CD4-positive, alpha-beta T cell (primary cell): ENCODE data around the gene PML. TPM values are rescaled to one million over a fixed set of nuclear protein-coding genes. Genes with fewer than 3 reads are reported as not detected.
"Not testable (repeated sequence)": the region's sequence is repeated elsewhere in the genome, so short reads cannot be mapped to it uniquely, and the experiment has no call there.

ENCODE experiments used
- ATAC-seq: fragments of 200-7000 bp; cut with Tn5 transposase; one replicate; pipeline ENCODE4 v1.10.0; 2022; ENCODE audit warnings: mild to moderate bottlenecking; ENCODE audit not compliant: poor library complexity
- CTCF ChIA-PET: fragments of 350-600 bp; sonication (Branson Sonifier 250); formaldehyde crosslinking; loops from one replicate; lab custom pipeline; 2021; ENCODE audit warnings: antibody characterized with exemption, inconsistent platforms; lab: Charles Lee
- POLR2A ChIA-PET: fragments of 350-600 bp; sonication (Branson Sonifier 250); formaldehyde crosslinking; loops from one replicate; lab custom pipeline; 2021; ENCODE audit warnings: antibody characterized with exemption, inconsistent platforms; lab: Charles Lee
- DNase-seq, 14 experiments: peaks; one replicate each; pipeline ENCODE4 v3.0.0-alpha.2; 2013 to 2020; ENCODE audit warnings: mixed read lengths in 2 of 14
- H3K27ac ChIP-seq, 2 donors: one replicate each; pipeline versions ENCODE4 v1.5.1 to v1.7.0; 2013; ENCODE audit warnings: low read length in 2 of 2, low read depth in 1 of 2, mild to moderate bottlenecking in 1 of 2
- H3K27me3 ChIP-seq, 2 experiments: 1 replicate in 1 of 2; 2 replicates in 1 of 2; pipeline versions ENCODE4 v1.6.1 to v1.7.0; 2013; ENCODE audit warnings: low read length in 2 of 2, control low read depth in 1 of 2, mild to moderate bottlenecking in 1 of 2, moderate library complexity in 1 of 2; ENCODE audit not compliant: insufficient read depth in 2 of 2, control insufficient read depth in 1 of 2
- H3K36me3 ChIP-seq: one replicate; pipeline ENCODE4 v1.6.1; 2013; ENCODE audit warnings: low read length, control low read depth; ENCODE audit not compliant: insufficient read depth
- H3K4me1 ChIP-seq: one replicate; pipeline ENCODE4 v1.6.1; 2013; ENCODE audit warnings: low read length, control low read depth; ENCODE audit not compliant: insufficient read depth
- H3K4me3 ChIP-seq: one replicate; pipeline ENCODE4 v1.5.1; 2013; ENCODE audit warnings: mild to moderate bottlenecking, low read length, moderate library complexity
- H3K9me3 ChIP-seq, 2 experiments: 1 replicate in 1 of 2; 2 replicates in 1 of 2; pipeline versions ENCODE4 v1.6.1 to v1.7.0; 2013; ENCODE audit warnings: low read length in 2 of 2, mild to moderate bottlenecking in 2 of 2, control low read depth in 1 of 2, moderate library complexity in 1 of 2; ENCODE audit not compliant: control insufficient read depth in 1 of 2, insufficient read depth in 1 of 2
- H3K27ac Mint-ChIP-seq: one replicate; pipeline ENCODE4 v1.8.0; 2020; ENCODE audit warnings: mixed read lengths
- H3K27me3 Mint-ChIP-seq: one replicate; pipeline ENCODE4 v1.8.0; 2021; ENCODE audit warnings: mixed read lengths
- H3K36me3 Mint-ChIP-seq: one replicate; pipeline ENCODE4 v1.8.0; 2021; ENCODE audit warnings: low read depth, mixed read lengths
- H3K4me1 Mint-ChIP-seq: one replicate; pipeline ENCODE4 v1.8.0; 2021; ENCODE audit warnings: low read depth, mixed read lengths
- H3K4me3 Mint-ChIP-seq: one replicate; pipeline ENCODE4 v1.8.0; 2020; ENCODE audit warnings: mild to moderate bottlenecking, mixed read lengths
- H3K9me3 Mint-ChIP-seq: one replicate; pipeline ENCODE4 v1.8.0; 2020; ENCODE audit warnings: mixed read lengths
- intact Hi-C, 2 experiments: fragments of 100-400 bp; cut with DNase I in 1 of 2; cut with micrococcal nuclease in 1 of 2; formaldehyde crosslinking; loops; one replicate each; pipeline versions ENCODE4 v1.15.1 to v1.9.0; 2023 to 2025; cut with DNase I, micrococcal nuclease
- total RNA-seq, 174 experiments: library from RNA in 2 of 174; stranded (reverse) in 2 of 174; gene quantifications; one replicate each; pipeline ENCODE4 v1.2.3 and lab custom pipeline; 2021 to 2026
- TF ChIP-seq, protein P1 (sequence below): fragments of 200-600 bp; IDR thresholded peaks from one replicate; pipeline ENCODE4 v1.8.0; 2022; ENCODE audit warnings: antibody characterized with exemption, mild to moderate bottlenecking

Gene PML
- total RNA-seq, 2 experiments from 2014 or later = 39.2 to 42.9 TPM

DNA sequence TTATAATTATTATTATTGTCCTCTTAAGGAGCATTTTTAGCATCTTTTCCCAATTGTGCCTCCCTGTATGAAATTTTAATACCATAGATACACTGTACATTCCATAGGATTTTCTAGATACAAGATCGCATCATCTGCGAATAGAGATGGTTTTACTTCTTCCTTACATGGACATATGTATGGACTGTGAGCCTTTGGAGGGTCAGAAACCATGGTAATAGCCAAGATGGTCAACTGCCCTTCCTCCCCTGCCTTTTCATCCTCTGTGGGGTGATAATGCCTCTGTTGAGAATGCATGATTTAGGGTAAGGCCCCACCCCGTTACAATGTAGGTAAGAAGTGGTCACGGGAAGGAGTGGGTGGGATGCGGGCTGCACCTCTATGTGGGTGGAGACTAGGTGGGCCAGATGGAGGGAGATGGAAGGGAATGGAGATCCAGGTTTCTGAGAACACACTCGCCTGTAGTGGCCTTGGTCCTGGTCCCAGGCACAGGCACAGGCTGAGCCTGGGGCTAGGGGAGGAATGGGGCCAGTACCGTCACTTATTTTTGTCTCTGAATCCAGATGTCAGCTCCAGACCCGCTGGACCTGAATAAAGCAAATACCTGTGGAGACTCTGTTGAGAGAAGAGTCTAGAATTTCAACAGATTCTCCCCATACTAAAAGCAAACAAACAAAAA lies 56.2 kb downstream of the PML start:
- intact Hi-C loops = loop anchor here (10.0 kb wide), 2 partner anchors 76 to 274 kb away; no protein-coding TSS in a partner anchor
- Mint-ChIP-seq H3K9me3 (no peaks in the 10 kb centered on the region), H3K4me3 (no peak overlapping the region), H3K36me3 (peaks cover 3% of the 10 kb centered on the region), H3K27me3 (no peaks in the 10 kb centered on the region), H3K4me1 (peaks cover 25% of the 10 kb centered on the region), H3K27ac (no peak overlapping the region)
- no peak for ATAC-seq
- Histone ChIP-seq H3K27ac (no peak overlapping the region), H3K4me3 (no peak overlapping the region), H3K27me3 (no peaks in the 10 kb centered on the region), H3K36me3 (no peaks in the 10 kb centered on the region), H3K9me3 (no peaks in the 10 kb centered on the region), H3K4me1 (peaks cover 19% of the 10 kb centered on the region)
- CTCF ChIA-PET = no interaction called here
- TF ChIP-seq, protein P1, sequence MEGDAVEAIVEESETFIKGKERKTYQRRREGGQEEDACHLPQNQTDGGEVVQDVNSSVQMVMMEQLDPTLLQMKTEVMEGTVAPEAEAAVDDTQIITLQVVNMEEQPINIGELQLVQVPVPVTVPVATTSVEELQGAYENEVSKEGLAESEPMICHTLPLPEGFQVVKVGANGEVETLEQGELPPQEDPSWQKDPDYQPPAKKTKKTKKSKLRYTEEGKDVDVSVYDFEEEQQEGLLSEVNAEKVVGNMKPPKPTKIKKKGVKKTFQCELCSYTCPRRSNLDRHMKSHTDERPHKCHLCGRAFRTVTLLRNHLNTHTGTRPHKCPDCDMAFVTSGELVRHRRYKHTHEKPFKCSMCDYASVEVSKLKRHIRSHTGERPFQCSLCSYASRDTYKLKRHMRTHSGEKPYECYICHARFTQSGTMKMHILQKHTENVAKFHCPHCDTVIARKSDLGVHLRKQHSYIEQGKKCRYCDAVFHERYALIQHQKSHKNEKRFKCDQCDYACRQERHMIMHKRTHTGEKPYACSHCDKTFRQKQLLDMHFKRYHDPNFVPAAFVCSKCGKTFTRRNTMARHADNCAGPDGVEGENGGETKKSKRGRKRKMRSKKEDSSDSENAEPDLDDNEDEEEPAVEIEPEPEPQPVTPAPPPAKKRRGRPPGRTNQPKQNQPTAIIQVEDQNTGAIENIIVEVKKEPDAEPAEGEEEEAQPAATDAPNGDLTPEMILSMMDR = no peak
- POLR2A ChIA-PET = no interaction called here
- DNase-seq = no peak

DNA sequence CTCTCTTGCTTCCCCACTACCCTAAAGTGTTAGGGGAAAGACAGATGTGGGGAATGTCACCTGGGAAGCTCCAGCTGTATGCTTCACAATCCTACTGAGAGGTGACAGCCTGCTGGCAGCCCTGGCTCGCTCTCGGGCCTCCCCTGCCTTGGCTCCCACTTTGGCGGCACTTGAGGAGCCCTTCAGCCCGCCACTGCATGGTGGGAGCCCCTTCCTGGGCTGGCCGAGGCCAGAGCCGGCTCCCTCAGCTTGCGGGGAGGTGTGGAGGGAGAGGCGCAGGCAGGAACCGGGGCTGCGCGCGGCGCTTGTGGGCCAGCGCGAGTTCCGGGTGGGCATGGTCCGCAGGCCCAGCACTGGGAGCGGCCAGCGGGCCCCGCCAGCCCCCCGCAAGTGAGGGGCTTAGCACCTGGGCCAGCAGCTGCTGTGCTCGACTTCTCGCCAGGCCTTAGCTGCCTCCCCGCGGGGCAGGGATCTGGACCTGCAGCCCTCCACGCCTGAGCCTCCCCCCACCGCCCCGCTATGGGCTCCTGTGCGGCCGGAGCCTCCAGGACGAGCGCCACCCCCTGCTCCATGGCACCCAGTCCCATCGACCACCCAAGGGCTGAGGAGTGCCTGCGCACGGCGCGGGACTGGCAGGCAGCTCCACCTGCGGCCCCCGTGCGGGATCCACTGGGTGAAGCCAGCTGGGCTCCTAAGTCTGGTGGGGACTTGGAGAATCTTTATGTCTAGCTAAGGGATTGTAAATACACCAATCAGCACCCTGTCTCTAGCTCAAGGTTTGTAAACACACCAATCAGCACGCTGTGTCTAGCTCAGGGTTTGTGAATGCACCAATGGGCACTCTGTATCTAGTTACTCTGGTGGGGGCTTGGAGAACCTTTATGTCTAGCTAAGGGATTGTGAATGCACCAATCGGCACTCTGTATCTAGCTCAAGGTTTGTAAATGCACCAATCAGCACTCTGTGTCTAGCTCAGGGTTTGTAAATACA lies 58.0 kb downstream of the PML start:
- H3K4me3 Mint-ChIP-seq, POLR2A ChIA-PET, CTCF ChIA-PET, H3K9me3 Mint-ChIP-seq, H3K27me3 Mint-ChIP-seq, H3K27ac Mint-ChIP-seq, ATAC-seq, H3K9me3 ChIP-seq, H3K27me3 ChIP-seq, DNase-seq, H3K36me3 Mint-ChIP-seq, H3K4me3 ChIP-seq, H3K27ac ChIP-seq, H3K36me3 ChIP-seq: not testable (repeated sequence)
- peaks cover 16% of the 10 kb centered on the region for H3K4me1 ChIP-seq
- intact Hi-C loops = loop anchor here (10.0 kb wide), 2 partner anchors 78 to 272 kb away; no protein-coding TSS in a partner anchor
- peaks cover 25% of the 10 kb centered on the region for H3K4me1 Mint-ChIP-seq

DNA sequence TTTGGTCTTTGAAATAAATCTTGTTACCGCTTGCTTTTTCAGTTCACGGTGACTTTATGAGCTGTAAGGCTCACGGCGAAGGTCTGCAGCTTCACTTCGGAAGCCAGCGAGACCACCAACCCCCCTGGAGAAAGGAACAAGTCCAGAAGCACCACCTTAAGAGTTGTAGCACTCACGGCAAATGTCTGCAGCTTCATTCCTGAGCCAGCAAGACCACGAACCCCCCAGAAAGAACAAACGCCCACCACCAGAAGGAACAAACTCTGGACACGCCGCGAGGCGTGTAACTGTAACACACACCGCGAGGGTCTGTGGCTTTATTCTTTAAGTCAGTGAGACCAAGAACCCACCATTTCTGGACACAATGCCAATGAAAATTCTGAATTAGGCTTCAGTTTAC lies 59.0 kb downstream of the PML start:
- no peak overlapping the region for H3K27ac ChIP-seq
- no peaks in the 10 kb centered on the region for H3K27me3 ChIP-seq
- Mint-ChIP-seq H3K9me3 (no peaks in the 10 kb centered on the region), H3K27me3 (no peaks in the 10 kb centered on the region), H3K27ac (no peak overlapping the region), H3K4me1 (peaks cover 16% of the 10 kb centered on the region), H3K36me3 (peaks cover 6% of the 10 kb centered on the region), H3K4me3 (no peak overlapping the region)
- TF ChIP-seq, protein P1 = no peak
- CTCF ChIA-PET = interaction anchor here (0.6 to 1.0 kb wide), 3 partner anchors 29 to 126 kb away, joined by 3 to 4 read pairs (median 3); no protein-coding TSS in a partner anchor
- POLR2A ChIA-PET = no interaction called here
- no peaks in the 10 kb centered on the region for H3K9me3 ChIP-seq
- intact Hi-C loops = loop anchor here (10.0 kb wide), 2 partner anchors 79 to 271 kb away; no protein-coding TSS in a partner anchor
- H3K4me1 ChIP-seq = peaks cover 6% of the 10 kb centered on the region
- H3K4me3 ChIP-seq = no peak overlapping the region
- ATAC-seq (no peak), DNase-seq (no peak)
- no peaks in the 10 kb centered on the region for H3K36me3 ChIP-seq
